ENCODE results near the gene NFKBIL1. TPM values are rescaled to one million over a fixed set of nuclear protein-coding genes. Genes with fewer than 3 reads are reported as not detected.

The NFKBIL1 gene
- total and polyA plus RNA-seq, 9 of the 15 experiments (the other 6 are each of a cell fraction or from before 2014, with no cell fraction given): 0.49 to 33.1 (median 7.6) TPM

- TF ChIP-seq MAFK (IDR thresholded peaks at IDR 0.05; ENCODE audit: low read length): no peak
- TF ChIP-seq KLF1 (tag; IDR thresholded peaks at IDR 0.05): no peak
- TF ChIP-seq FOXA3 (CRISPR knock-in tag; conservative IDR thresholded peaks at IDR 0.05 in 1 of 2, IDR thresholded peaks at IDR 0.05 in 1 of 2): no peak; a peak in 1 of 4 replicates
These were observed 6.2 kb upstream of the NFKBIL1 start (continued) for GRCh38 chr6:31541059-31541657.

- FAIRE-seq (peak; percentile 93), DNase-seq (ENCODE audit: extremely low read depth in 1 of 4, low spot score in 3 of 4) (peak; percentile 92 to 99 (median 95)), ATAC-seq (peak; percentile 86)
- H3K4me3 ChIP-seq: peak within 1 kb of the TSS; percentile 76
- peaks cover 66% of the 10 kb centered on the region for H3K79me2 ChIP-seq (ENCODE audit: control insufficient read depth, insufficient read depth, low read length)
- POLR2A ChIA-PET: interaction anchor here (0.6 to 4.8 kb wide), 58 partner anchors 9 to 750 kb away, joined by 3 to 107 read pairs (median 4); partner anchors contain the start of genes BAG6, C6orf47, HSPA1A and HSPA1L
- WGBS (ENCODE audit: insufficient coverage, low coverage, missing lambda C conversion rate): under 1% methylated on average over 43 of the region's 43 CpGs
- no peaks in the 10 kb centered on the region for H3K27me3 ChIP-seq (ENCODE audit: control insufficient read depth in 2 of 2, insufficient read depth in 2 of 2, low read length in 2 of 2)
- peaks cover 30% of the 10 kb centered on the region for H4K20me1 ChIP-seq (replicated peaks; ENCODE audit: control insufficient read depth, insufficient read depth, low read length)
- in situ Hi-C loops (cut with MboI) (loop anchor here (25.0 kb wide), 1 partner anchor 1420 kb away; the partner anchor contains the start of genes BRD2 and HLA-DMA), intact Hi-C loops (cut with micrococcal nuclease) (loop anchor here (1.0 to 10.0 kb wide), 4 partner anchors 50 to 233 kb away; partner anchors contain the start of genes BAG6 and VWA7)
- H3K9me1 ChIP-seq (ENCODE audit: control insufficient read depth, insufficient read depth, low read length): peaks cover 15% of the 10 kb centered on the region
- no peaks in the 10 kb centered on the region for H3K9me3 ChIP-seq (replicated peaks; ENCODE audit: control insufficient read depth, insufficient read depth, low read depth, low read length)
- CTCF ChIA-PET (ENCODE audit: low intra/inter-chr PET ratio): interaction anchor here (0.8 kb wide), 1 partner anchor 50 kb away, joined by 3 read pairs; no protein-coding TSS in a partner anchor
- peaks cover 10 to 24% of the 10 kb centered on the region in 2 experiments; a peak in 4 of 5 replicates for H3K4me1 ChIP-seq (replicated peaks in 1 of 2; ENCODE audit: control insufficient read depth in 2 of 2, insufficient read depth in 2 of 2, low read length in 2 of 2)
- peak within 1 kb of the TSS; percentile 98 for H3K4me2 ChIP-seq (ENCODE audit: insufficient read depth, low read length)
- H3K36me3 ChIP-seq (ENCODE audit: control insufficient read depth, insufficient read depth, low read length): peaks cover 45% of the 10 kb centered on the region
- peak within 1 kb of the TSS; percentile 98 for H3K27ac ChIP-seq (ENCODE audit: extremely low read depth, low read depth, low read length)
- no TSS peak for BruUV-seq (replicated peaks)
- H3K9ac ChIP-seq (ENCODE audit: insufficient read depth in 1 of 2, low read depth in 2 of 2, low read length in 2 of 2): peak within 1 kb of the TSS; percentile 92 to 97
- H2AFZ ChIP-seq (ENCODE audit: low read depth, low read length): peak within 1 kb of the TSS; percentile 99
- 0 out of 2 replicates have a peak, but pooled peaks have one; percentile 63 for TF ChIP-seq ZNF76 (CRISPR knock-in tag; IDR thresholded peaks at IDR 0.05; ENCODE audit: borderline replicate concordance)
- TF ChIP-seq C11orf30 (IDR thresholded peaks at IDR 0.05; ENCODE audit: low read depth): peak; percentile 76
- 0 out of 2 replicates have a peak, but pooled peaks have one; percentile 27 for TF ChIP-seq ZNF449 (CRISPR knock-in tag; IDR thresholded peaks at IDR 0.05)
- no peak for TF ChIP-seq GABPB2 (CRISPR knock-in tag; conservative IDR thresholded peaks at IDR 0.05)
- peak; percentile 45; the same call in 1 of the 2 replicates for TF ChIP-seq ZBTB33 (CRISPR knock-in tag; IDR thresholded peaks at IDR 0.05)
- no peak for TF ChIP-seq NR3C1 (CRISPR knock-in tag; IDR thresholded peaks at IDR 0.05)
- no peak for TF ChIP-seq IFI16 (CRISPR knock-in tag; IDR thresholded peaks at IDR 0.05)
- TF ChIP-seq HLTF (IDR thresholded peaks at IDR 0.05): peak; percentile 87
- no peak for TF ChIP-seq CCNT2 (IDR thresholded peaks at IDR 0.05; ENCODE audit: borderline replicate concordance, extremely low read depth, insufficient read length, low read depth, low read length)
- TF ChIP-seq MEF2A (IDR thresholded peaks at IDR 0.05; ENCODE audit: control insufficient read depth, low read depth, low read length): no peak
- no peak for TF ChIP-seq STAT5B (CRISPR knock-in tag; IDR thresholded peaks at IDR 0.05)
- TF ChIP-seq TRIM24 (IDR thresholded peaks at IDR 0.05): peak in 1 of 2 experiments; percentile 92; a peak in 3 of 4 replicates
- 0 out of 2 replicates have a peak, but pooled peaks have one; percentile 16 for TF ChIP-seq ZNF445 (CRISPR knock-in tag; IDR thresholded peaks at IDR 0.05; ENCODE audit: low read depth)
These were observed 5.5 kb upstream of the NFKBIL1 start, which contains the start of gene DDX39B for GRCh38 chr6:31541658-31542521. Gene DDX39B (minus strand): TSS chr6:31542003. CDS start chr6:31540532, 1,471 bp downstream.
